GM12878 (cell line): ENCODE data around the gene SLC7A10. TPM values are rescaled to one million over a fixed set of nuclear protein-coding genes. Genes with fewer than 3 reads are reported as not detected.

Experiments
- ATAC-seq: fragments of 200-7000 bp; cut with Tn5 transposase; 3 replicates; pipeline ENCODE4 v1.9.1; 2020; ENCODE audit warnings: mild to moderate bottlenecking, moderate library complexity
- BruUV-seq: library from RNA; stranded (reverse); fragments of 400-500 nt; replicated peaks from 2 replicates; lab custom pipeline; 2021; lab: Mats Ljungman, UMichigan
- CTCF ChIA-PET: fragments of 300-600 bp; sonication (Branson Sonifier 250); formaldehyde crosslinking; extraction: SDS; loops from one replicate; lab custom pipeline; 2021; ENCODE audit warnings: inconsistent platforms; lab: Yijun Ruan, JAX
- POLR2A ChIA-PET: fragments of 350-600 bp; formaldehyde crosslinking; extraction: SDS; loops from one replicate; lab custom pipeline; 2021; ENCODE audit warnings: inconsistent platforms; lab: Charles Lee
- RAD21 ChIA-PET: fragments of 300-600 bp; sonication (Branson Sonifier 250); formaldehyde crosslinking; loops from one replicate; lab custom pipeline; 2023; ENCODE audit warnings: antibody characterized with exemption; ENCODE audit not compliant: unreplicated experiment; lab: Charles Lee
- SMC1A ChIA-PET: fragments of 300-600 bp; sonication (Branson Sonifier 250); formaldehyde crosslinking; loops from one replicate; lab custom pipeline; 2023; ENCODE audit not compliant: unreplicated experiment, uncharacterized antibody; lab: Charles Lee
- DNase-seq: peaks from one replicate; pipeline ENCODE4 v3.0.0-alpha.2; 2011; ENCODE audit warnings: low read depth, low spot score
- FAIRE-seq: peaks from 3 replicates; lab custom pipeline; 2011; peaks lifted over from hg19 to GRCh38; lab: Jason Lieb, UNC
- H2AFZ ChIP-seq: 2 replicates; pipeline ENCODE4 v1.6.0; 2011; ENCODE audit warnings: low read depth, low read length, control low read depth; ENCODE audit not compliant: control insufficient read depth
- H3K27ac ChIP-seq: 2 replicates; pipeline ENCODE4 v1.5.1; 2011; ENCODE audit warnings: control low read depth; ENCODE audit not compliant: control insufficient read depth, insufficient read depth
- H3K27me3 ChIP-seq, 2 experiments: replicated peaks in 1 of 2; 2 replicates each; pipeline versions ENCODE4 v1.6.0 to v1.6.1; 2011; ENCODE audit warnings: low read length in 1 of 2; ENCODE audit not compliant: control insufficient read depth in 2 of 2, insufficient read depth in 2 of 2
- H3K36me3 ChIP-seq, 2 experiments: 2 replicates each; pipeline ENCODE4 v1.5.1; 2011; ENCODE audit warnings: low read length in 1 of 2; ENCODE audit not compliant: control insufficient read depth in 2 of 2, insufficient read depth in 2 of 2
- H3K4me1 ChIP-seq: 2 replicates; pipeline ENCODE4 v1.6.1; 2011; ENCODE audit warnings: mild to moderate bottlenecking, low read length, moderate library complexity, mixed read lengths; ENCODE audit not compliant: control insufficient read depth, insufficient read depth
- H3K4me2 ChIP-seq: 2 replicates; pipeline ENCODE4 v1.6.0; 2011; ENCODE audit warnings: control low read depth; ENCODE audit not compliant: control insufficient read depth, insufficient read depth
- H3K4me3 ChIP-seq: fragments of 200-600 bp; sonication (generic); 2 replicates; pipeline ENCODE4 v1.5.1; 2016
- H3K79me2 ChIP-seq: 2 replicates; pipeline ENCODE4 v1.6.0; 2011; ENCODE audit warnings: low read length; ENCODE audit not compliant: control insufficient read depth, insufficient read depth
- H3K9ac ChIP-seq: 2 replicates; pipeline ENCODE4 v1.8.0; 2011; ENCODE audit warnings: low read length, control low read depth, mixed read lengths; ENCODE audit not compliant: control insufficient read depth, insufficient read depth
- H3K9me3 ChIP-seq: replicated peaks from 3 replicates; pipeline ENCODE4 v1.5.1; 2011; ENCODE audit warnings: mild to moderate bottlenecking, low read length; ENCODE audit not compliant: control insufficient read depth, insufficient read depth
- H4K20me1 ChIP-seq: 2 replicates; pipeline ENCODE4 v1.6.0; 2011; ENCODE audit not compliant: control insufficient read depth, insufficient read depth
- CHD1 ChIP-seq: IDR thresholded peaks from 2 replicates; pipeline ENCODE4 v1.6.1; 2012; ENCODE audit warnings: low read depth, low read length, improper control_type of control experiment
- ETV6 ChIP-seq, 2 experiments: fragments of 450-650 bp in 1 of 2; IDR thresholded peaks in 1 of 2; conservative IDR thresholded peaks in 1 of 2; 2 replicates each; pipeline ENCODE4 v1.6.1; 2014; ENCODE audit warnings: antibody characterized with exemption in 1 of 2, borderline replicate concordance in 1 of 2, low read depth in 1 of 2, mild to moderate bottlenecking in 1 of 2, moderate library complexity in 1 of 2
- NFYA ChIP-seq: IDR thresholded peaks from 2 replicates; pipeline ENCODE4 v1.6.1; 2011; ENCODE audit warnings: low read depth, mild to moderate bottlenecking, low read length, improper control_type of control experiment, borderline replicate concordance
- PRDM15 ChIP-seq: fragments of 450-650 bp; formaldehyde crosslinking; IDR thresholded peaks from 2 replicates; pipeline ENCODE4 v1.4.0; 2020; ENCODE audit warnings: mild to moderate bottlenecking, moderate library complexity
- SRF ChIP-seq, 2 experiments: IDR thresholded peaks; 2 replicates each; pipeline ENCODE4 v1.6.1; 2011; ENCODE audit warnings: low read depth in 2 of 2, low read length in 2 of 2, mild to moderate bottlenecking in 1 of 2, moderate library complexity in 1 of 2
- YBX1 ChIP-seq: fragments of 450-650 bp; IDR thresholded peaks from 2 replicates; pipeline ENCODE4 v1.6.1; 2016; ENCODE audit warnings: antibody characterized with exemption
- WGBS: methylation state at CpG from one replicate; pipeline ENCODE4 v1.1.6; 2016; ENCODE audit warnings: low lambda C conversion rate; ENCODE audit not compliant: insufficient replicate concordance, insufficient coverage; ENCODE audit errors: missing lambda C conversion rate; 5-methylcytosine and 5-hydroxymethylcytosine counted together
- in situ Hi-C: fragments of 300-500 bp; cut with MboI; formaldehyde crosslinking; loops from 9 replicates; pipeline ENCODE4 v1.14.3; 2018; ENCODE audit warnings: mixed read lengths
- intact Hi-C: fragments of 100-400 bp; cut with micrococcal nuclease; formaldehyde crosslinking; loops from one replicate; pipeline ENCODE4 v1.14.2; 2022; ENCODE audit not compliant: unreplicated experiment
- polyA plus RNA-seq, 11 experiments: library from polyadenylated mRNA; depleted of rRNA in 4 of 11; unstranded in 6 of 11; stranded (reverse) in 5 of 11; fragments of >200 nt; fragmentation: Nextera tagmentation in 4 of 11; fragmentation: Illumina TruSeq in 1 of 11; extraction: Ambion mirVana in 4 of 11; extraction: Trizol in 1 of 11; gene quantifications; 1 replicate in 1 of 11; 2 replicates in 10 of 11; pipeline versions ENCODE4 v1.2.1 to v1.2.3, GENCODE V29; 2011 to 2016; ENCODE audit warnings: inconsistent platforms in 2 of 11, missing spikeins in 2 of 11, low read depth in 1 of 11
- total RNA-seq, 4 experiments: library from RNA; depleted of rRNA in 3 of 4; stranded (reverse); fragments of >200 nt in 3 of 4; fragmentation: Illumina TruSeq in 1 of 4; extraction: Trizol in 1 of 4; gene quantifications; 2 replicates each; pipeline versions ENCODE4 v1.2.1 to v1.2.3, GENCODE V29; 2013 to 2021

SLC7A10 gene
- total and polyA plus RNA-seq, 10 of the 15 experiments (the other 5 are each of a cell fraction or from before 2014, with no cell fraction given): not detected

- ChIA-PET POLR2A (no interaction called here), CTCF (interaction anchor here (0.6 kb wide), 1 partner anchor 1190 kb away, joined by 3 read pairs; no protein-coding TSS in a partner anchor), RAD21 (no interaction called here), SMC1A (no interaction called here)
- Histone ChIP-seq H3K27ac (no peak overlapping the region), H3K27me3 (peaks cover 0 to 1% of the 10 kb centered on the region in 2 experiments; a peak in 3 of 4 replicates), H3K4me1 (no peaks in the 10 kb centered on the region), H4K20me1 (no peaks in the 10 kb centered on the region), H3K9me3 (no peaks in the 10 kb centered on the region), H3K79me2 (no peaks in the 10 kb centered on the region), H3K9ac (no peak overlapping the region), H3K4me3 (no peak overlapping the region), H3K4me2 (no peak overlapping the region), H2AFZ (no peak overlapping the region), H3K36me3 (no peaks in the 10 kb centered on the region)
- intact Hi-C loops (no loop called here), in situ Hi-C loops (no loop called here)
- TF ChIP-seq ETV6 (conservative IDR thresholded peaks at IDR 0.05 in 1 of 2, IDR thresholded peaks at IDR 0.05 in 1 of 2; ENCODE audit: borderline replicate concordance in 1 of 2, low read depth in 1 of 2) (no peak), CHD1 (no peak), SRF (IDR thresholded peaks at IDR 0.05; ENCODE audit: low read depth in 2 of 2, low read length in 2 of 2) (no peak), YBX1 (no peak), NFYA (no peak), PRDM15 (CRISPR knock-in tag) (no peak)
- no peak for ATAC-seq
- WGBS: 24% methylated on average over 17 of the region's 19 CpGs
- no peak for DNase-seq
- no peak for FAIRE-seq
- no TSS peak for BruUV-seq
Observed at GRCh38 chr19:33215438-33216197, 10.0 kb downstream of the SLC7A10 start.
